H1 (cell line): Measurements from ENCODE around the gene SIX3.

Experiments
- RAD21 ChIP-seq, 2 experiments: IDR thresholded peaks in 1 of 2; conservative IDR thresholded peaks in 1 of 2; 2 replicates each; pipeline ENCODE4 v1.6.1; 2011; ENCODE audit warnings: low read depth in 2 of 2, low read length in 2 of 2, improper control_type of control experiment in 1 of 2, inconsistent platforms in 1 of 2, mild to moderate bottlenecking in 1 of 2, moderate library complexity in 1 of 2
- SIX5 ChIP-seq: IDR thresholded peaks from 2 replicates; pipeline ENCODE4 v1.6.1; 2011; ENCODE audit warnings: mild to moderate bottlenecking, low read depth, low read length
- TCF12 ChIP-seq: IDR thresholded peaks from 2 replicates; pipeline ENCODE4 v1.6.1; 2011; ENCODE audit warnings: low read depth, mild to moderate bottlenecking, low read length
- TF ChIP-seq, protein P1 (sequence below), 3 experiments: IDR thresholded peaks; 1 replicate in 2 of 3; 2 replicates in 1 of 3; pipeline versions ENCODE4 v1.5.1 to v1.6.1; 2011; ENCODE audit warnings: low read length in 3 of 3, mild to moderate bottlenecking in 3 of 3, inconsistent platforms in 2 of 3, low read depth in 1 of 3, moderate library complexity in 1 of 3; ENCODE audit not compliant: insufficient read depth in 1 of 3; ENCODE audit errors: control extremely low read depth in 1 of 3

GRCh38 chr2:44955593-44956392 lies 14.3 kb downstream of the SIX3 start:
- TF ChIP-seq RAD21 (IDR thresholded peaks at IDR 0.05 in 1 of 2, conservative IDR thresholded peaks at IDR 0.05 in 1 of 2; ENCODE audit: low read depth in 2 of 2, low read length in 2 of 2) (peak; percentile 93 to 98), TCF12 (no peak), SIX5 (no peak)
- TF ChIP-seq, protein P1, sequence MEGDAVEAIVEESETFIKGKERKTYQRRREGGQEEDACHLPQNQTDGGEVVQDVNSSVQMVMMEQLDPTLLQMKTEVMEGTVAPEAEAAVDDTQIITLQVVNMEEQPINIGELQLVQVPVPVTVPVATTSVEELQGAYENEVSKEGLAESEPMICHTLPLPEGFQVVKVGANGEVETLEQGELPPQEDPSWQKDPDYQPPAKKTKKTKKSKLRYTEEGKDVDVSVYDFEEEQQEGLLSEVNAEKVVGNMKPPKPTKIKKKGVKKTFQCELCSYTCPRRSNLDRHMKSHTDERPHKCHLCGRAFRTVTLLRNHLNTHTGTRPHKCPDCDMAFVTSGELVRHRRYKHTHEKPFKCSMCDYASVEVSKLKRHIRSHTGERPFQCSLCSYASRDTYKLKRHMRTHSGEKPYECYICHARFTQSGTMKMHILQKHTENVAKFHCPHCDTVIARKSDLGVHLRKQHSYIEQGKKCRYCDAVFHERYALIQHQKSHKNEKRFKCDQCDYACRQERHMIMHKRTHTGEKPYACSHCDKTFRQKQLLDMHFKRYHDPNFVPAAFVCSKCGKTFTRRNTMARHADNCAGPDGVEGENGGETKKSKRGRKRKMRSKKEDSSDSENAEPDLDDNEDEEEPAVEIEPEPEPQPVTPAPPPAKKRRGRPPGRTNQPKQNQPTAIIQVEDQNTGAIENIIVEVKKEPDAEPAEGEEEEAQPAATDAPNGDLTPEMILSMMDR (IDR thresholded peaks at IDR 0.05; ENCODE audit: control extremely low read depth in 1 of 3, insufficient read depth in 1 of 3, low read depth in 1 of 3, low read length in 3 of 3), result peak in 2 of 3 experiments; percentile 93 to 96; a peak in 3 of 4 replicates
